GM12878 (cell line): ENCODE data around the gene PCSK2. TPM values are rescaled to one million over a fixed set of nuclear protein-coding genes. Genes with fewer than 3 reads are reported as not detected.

Source experiments
- ATAC-seq: fragments of 200-7000 bp; cut with Tn5 transposase; 3 replicates; pipeline ENCODE4 v1.9.1; 2020; ENCODE audit warnings: mild to moderate bottlenecking, moderate library complexity
- BruUV-seq: library from RNA; stranded (reverse); fragments of 400-500 nt; replicated peaks from 2 replicates; lab custom pipeline; 2021; lab: Mats Ljungman, UMichigan
- CTCF ChIA-PET: fragments of 300-600 bp; sonication (Branson Sonifier 250); formaldehyde crosslinking; extraction: SDS; loops from one replicate; lab custom pipeline; 2021; ENCODE audit warnings: inconsistent platforms; lab: Yijun Ruan, JAX
- POLR2A ChIA-PET: fragments of 350-600 bp; formaldehyde crosslinking; extraction: SDS; loops from one replicate; lab custom pipeline; 2021; ENCODE audit warnings: inconsistent platforms; lab: Charles Lee
- RAD21 ChIA-PET: fragments of 300-600 bp; sonication (Branson Sonifier 250); formaldehyde crosslinking; loops from one replicate; lab custom pipeline; 2023; ENCODE audit warnings: antibody characterized with exemption; ENCODE audit not compliant: unreplicated experiment; lab: Charles Lee
- SMC1A ChIA-PET: fragments of 300-600 bp; sonication (Branson Sonifier 250); formaldehyde crosslinking; loops from one replicate; lab custom pipeline; 2023; ENCODE audit not compliant: unreplicated experiment, uncharacterized antibody; lab: Charles Lee
- DNase-seq: peaks from one replicate; pipeline ENCODE4 v3.0.0-alpha.2; 2011; ENCODE audit warnings: low read depth, low spot score
- FAIRE-seq: peaks from 3 replicates; lab custom pipeline; 2011; peaks lifted over from hg19 to GRCh38; lab: Jason Lieb, UNC
- H2AFZ ChIP-seq: 2 replicates; pipeline ENCODE4 v1.6.0; 2011; ENCODE audit warnings: low read depth, low read length, control low read depth; ENCODE audit not compliant: control insufficient read depth
- H3K27ac ChIP-seq: 2 replicates; pipeline ENCODE4 v1.5.1; 2011; ENCODE audit warnings: control low read depth; ENCODE audit not compliant: control insufficient read depth, insufficient read depth
- H3K27me3 ChIP-seq, 2 experiments: replicated peaks in 1 of 2; 2 replicates each; pipeline versions ENCODE4 v1.6.0 to v1.6.1; 2011; ENCODE audit warnings: low read length in 1 of 2; ENCODE audit not compliant: control insufficient read depth in 2 of 2, insufficient read depth in 2 of 2
- H3K36me3 ChIP-seq, 2 experiments: 2 replicates each; pipeline ENCODE4 v1.5.1; 2011; ENCODE audit warnings: low read length in 1 of 2; ENCODE audit not compliant: control insufficient read depth in 2 of 2, insufficient read depth in 2 of 2
- H3K4me1 ChIP-seq: 2 replicates; pipeline ENCODE4 v1.6.1; 2011; ENCODE audit warnings: mild to moderate bottlenecking, low read length, moderate library complexity, mixed read lengths; ENCODE audit not compliant: control insufficient read depth, insufficient read depth
- H3K4me2 ChIP-seq: 2 replicates; pipeline ENCODE4 v1.6.0; 2011; ENCODE audit warnings: control low read depth; ENCODE audit not compliant: control insufficient read depth, insufficient read depth
- H3K4me3 ChIP-seq: fragments of 200-600 bp; sonication (generic); 2 replicates; pipeline ENCODE4 v1.5.1; 2016
- H3K79me2 ChIP-seq: 2 replicates; pipeline ENCODE4 v1.6.0; 2011; ENCODE audit warnings: low read length; ENCODE audit not compliant: control insufficient read depth, insufficient read depth
- H3K9ac ChIP-seq: 2 replicates; pipeline ENCODE4 v1.8.0; 2011; ENCODE audit warnings: low read length, control low read depth, mixed read lengths; ENCODE audit not compliant: control insufficient read depth, insufficient read depth
- H3K9me3 ChIP-seq: replicated peaks from 3 replicates; pipeline ENCODE4 v1.5.1; 2011; ENCODE audit warnings: mild to moderate bottlenecking, low read length; ENCODE audit not compliant: control insufficient read depth, insufficient read depth
- H4K20me1 ChIP-seq: 2 replicates; pipeline ENCODE4 v1.6.0; 2011; ENCODE audit not compliant: control insufficient read depth, insufficient read depth
- ASH2L ChIP-seq: fragments of 300-600, 200-600 bp; sonication (generic); IDR thresholded peaks from 2 replicates; pipeline ENCODE4 v1.6.1; 2017; ENCODE audit warnings: low read depth, mild to moderate bottlenecking, borderline replicate concordance
- ATF2 ChIP-seq: IDR thresholded peaks from 2 replicates; pipeline ENCODE4 v1.6.1; 2012; ENCODE audit warnings: low read length, inconsistent platforms
- BACH1 ChIP-seq: fragments of 450-650 bp; IDR thresholded peaks from 2 replicates; pipeline ENCODE4 v1.6.1; 2017; ENCODE audit warnings: mild to moderate bottlenecking, borderline replicate concordance
- CEBPZ ChIP-seq: fragments of 150-350 bp; IDR thresholded peaks from 2 replicates; pipeline ENCODE4 v1.6.1; 2016; ENCODE audit warnings: low read depth, low read length
- CHD4 ChIP-seq: fragments of 200-600 bp; sonication (generic); IDR thresholded peaks from 2 replicates; pipeline ENCODE4 v1.6.1; 2016; ENCODE audit warnings: mild to moderate bottlenecking
- E4F1 ChIP-seq: fragments of 450-650 bp; IDR thresholded peaks from 2 replicates; pipeline ENCODE4 v1.6.1; 2018; ENCODE audit warnings: borderline replicate concordance, mild to moderate bottlenecking; ENCODE audit not compliant: partially characterized antibody
- ESRRA ChIP-seq: IDR thresholded peaks from 2 replicates; pipeline ENCODE4 v1.6.1; 2012; ENCODE audit warnings: mild to moderate bottlenecking, low read length, improper control_type of control experiment
- EZH2 ChIP-seq: IDR thresholded peaks from 2 replicates; pipeline ENCODE4 v1.6.1; 2012; ENCODE audit warnings: low read depth, mild to moderate bottlenecking, control low read depth, inconsistent platforms, low read length, borderline replicate concordance; ENCODE audit not compliant: control insufficient read depth
- HDGF ChIP-seq: fragments of 450-650 bp; IDR thresholded peaks from 2 replicates; pipeline ENCODE4 v1.6.1; 2016; ENCODE audit warnings: antibody characterized with exemption
- IKZF2 ChIP-seq, 2 experiments: fragments of 450-650 bp; IDR thresholded peaks; 2 replicates each; pipeline ENCODE4 v1.6.1; 2017; ENCODE audit warnings: mild to moderate bottlenecking in 2 of 2, moderate library complexity in 2 of 2
- MYC ChIP-seq: IDR thresholded peaks from 2 replicates; pipeline ENCODE4 v1.6.1; 2011; ENCODE audit warnings: mild to moderate bottlenecking, low read length, moderate library complexity, inconsistent platforms; ENCODE audit not compliant: insufficient read depth, insufficient replicate concordance, insufficient read length, severe bottlenecking
- PRDM15 ChIP-seq: fragments of 450-650 bp; formaldehyde crosslinking; IDR thresholded peaks from 2 replicates; pipeline ENCODE4 v1.4.0; 2020; ENCODE audit warnings: mild to moderate bottlenecking, moderate library complexity
- STAT3 ChIP-seq: IDR thresholded peaks from 2 replicates; pipeline ENCODE4 v1.6.1; 2011; ENCODE audit warnings: low read depth, low read length, improper control_type of control experiment
- SUPT20H ChIP-seq: IDR thresholded peaks from 2 replicates; pipeline ENCODE4 v1.6.1; 2011; ENCODE audit warnings: low read depth, mild to moderate bottlenecking, low read length, moderate library complexity, borderline replicate concordance; ENCODE audit not compliant: control insufficient read depth
- WGBS: methylation state at CpG from one replicate; pipeline ENCODE4 v1.1.6; 2016; ENCODE audit warnings: low lambda C conversion rate; ENCODE audit not compliant: insufficient replicate concordance, insufficient coverage; ENCODE audit errors: missing lambda C conversion rate; 5-methylcytosine and 5-hydroxymethylcytosine counted together
- in situ Hi-C: fragments of 300-500 bp; cut with MboI; formaldehyde crosslinking; loops from 9 replicates; pipeline ENCODE4 v1.14.3; 2018; ENCODE audit warnings: mixed read lengths
- intact Hi-C: fragments of 100-400 bp; cut with micrococcal nuclease; formaldehyde crosslinking; loops from one replicate; pipeline ENCODE4 v1.14.2; 2022; ENCODE audit not compliant: unreplicated experiment
- polyA plus RNA-seq, 11 experiments: library from polyadenylated mRNA; depleted of rRNA in 4 of 11; unstranded in 6 of 11; stranded (reverse) in 5 of 11; fragments of >200 nt; fragmentation: Nextera tagmentation in 4 of 11; fragmentation: Illumina TruSeq in 1 of 11; extraction: Ambion mirVana in 4 of 11; extraction: Trizol in 1 of 11; gene quantifications; 1 replicate in 1 of 11; 2 replicates in 10 of 11; pipeline versions ENCODE4 v1.2.1 to v1.2.3, GENCODE V29; 2011 to 2016; ENCODE audit warnings: inconsistent platforms in 2 of 11, missing spikeins in 2 of 11, low read depth in 1 of 11
- total RNA-seq, 4 experiments: library from RNA; depleted of rRNA in 3 of 4; stranded (reverse); fragments of >200 nt in 3 of 4; fragmentation: Illumina TruSeq in 1 of 4; extraction: Trizol in 1 of 4; gene quantifications; 2 replicates each; pipeline versions ENCODE4 v1.2.1 to v1.2.3, GENCODE V29; 2013 to 2021

PCSK2 gene
- total and polyA plus RNA-seq, 10 of the 15 experiments (the other 5 are each of a cell fraction or from before 2014, with no cell fraction given), result not detected

- no peak overlapping the region for H3K9ac ChIP-seq
- ChIA-PET CTCF (no interaction called here), POLR2A (no interaction called here), SMC1A (no interaction called here), RAD21 (no interaction called here)
- no peaks in the 10 kb centered on the region for H3K9me3 ChIP-seq
- no peak for ATAC-seq
- no peak overlapping the region for H3K4me2 ChIP-seq
- WGBS, result 31% methylated on average over 2 of the region's 2 CpGs
- no peak for DNase-seq
- H3K27me3 ChIP-seq, result peaks cover 0 to 6% of the 10 kb centered on the region in 2 experiments; a peak in 2 of 4 replicates
- in situ Hi-C loops, result no loop called here
- H3K36me3 ChIP-seq, result no peaks in the 10 kb centered on the region
- H3K4me1 ChIP-seq, result no peaks in the 10 kb centered on the region
- H3K27ac ChIP-seq, result no peak overlapping the region
- FAIRE-seq, result no peak
- no peaks in the 10 kb centered on the region for H4K20me1 ChIP-seq
- no peaks in the 10 kb centered on the region for H3K79me2 ChIP-seq
- H3K4me3 ChIP-seq, result no peak overlapping the region
- H2AFZ ChIP-seq, result no peak overlapping the region
- BruUV-seq, result no TSS peak
- intact Hi-C loops, result no loop called here
- TF ChIP-seq HDGF, result no peak
- TF ChIP-seq PRDM15 (CRISPR knock-in tag), result no peak
- TF ChIP-seq STAT3, result no peak
- no peak for TF ChIP-seq SUPT20H
- no peak for TF ChIP-seq ESRRA
- no peak for TF ChIP-seq IKZF2 (IDR thresholded peaks at IDR 0.05)
- TF ChIP-seq E4F1, result no peak
- no peak for TF ChIP-seq BACH1
- TF ChIP-seq ASH2L, result no peak
- no peak for TF ChIP-seq EZH2
- TF ChIP-seq MYC, result no peak
- TF ChIP-seq CHD4, result no peak
- TF ChIP-seq CEBPZ, result no peak
- TF ChIP-seq ATF2, result no peak
These were observed 217.3 kb downstream of the PCSK2 start for GRCh38 chr20:17444091-17444490.
